NCI-H345 (cell line): ENCODE results near the gene CPA5.

Experiments
- DNase-seq: peaks from one replicate; lab custom pipeline; 2025; lab: John Stamatoyannopoulos, UW

The CPA5 gene

GRCh38 chr7:130379019-130379418 is 34.4 kb downstream of the CPA5 start:
- DNase-seq = no peak

DNA sequence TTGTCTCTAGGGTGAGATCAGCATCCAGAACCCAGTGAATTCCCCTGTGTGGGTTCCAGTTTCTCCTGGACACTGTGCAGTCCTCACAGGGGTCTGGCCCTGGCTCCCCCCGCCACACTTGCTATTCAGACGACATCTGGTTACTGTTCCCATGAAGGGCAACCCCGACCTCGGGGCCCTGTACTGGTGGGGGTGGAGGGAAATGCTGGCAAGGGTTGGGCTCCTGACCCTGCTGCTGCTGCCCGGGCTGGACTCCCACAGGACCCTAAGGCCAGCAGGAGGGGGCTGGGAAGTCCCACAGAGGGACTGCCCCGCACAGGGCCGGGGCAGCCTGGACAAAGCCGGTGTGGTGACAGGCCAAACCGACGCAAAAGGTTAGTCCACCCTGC is 34.9 kb downstream of the CPA5 start:
- no peak for DNase-seq

GRCh38 chr7:130379921-130380860 is 35.6 kb downstream of the CPA5 start, which contains the start of gene CPA1:
Gene CPA1 (plus strand): TSS chr7:130380494. CDS start chr7:130380521, 27 bp downstream.
- no peak for DNase-seq

- DNase-seq = no peak
Observed at GRCh38 chr7:130380861-130381455, 36.3 kb downstream of the CPA5 start.

GRCh38 chr7:130381468-130382312 is 37.1 kb downstream of the CPA5 start:
- no peak for DNase-seq

DNA sequence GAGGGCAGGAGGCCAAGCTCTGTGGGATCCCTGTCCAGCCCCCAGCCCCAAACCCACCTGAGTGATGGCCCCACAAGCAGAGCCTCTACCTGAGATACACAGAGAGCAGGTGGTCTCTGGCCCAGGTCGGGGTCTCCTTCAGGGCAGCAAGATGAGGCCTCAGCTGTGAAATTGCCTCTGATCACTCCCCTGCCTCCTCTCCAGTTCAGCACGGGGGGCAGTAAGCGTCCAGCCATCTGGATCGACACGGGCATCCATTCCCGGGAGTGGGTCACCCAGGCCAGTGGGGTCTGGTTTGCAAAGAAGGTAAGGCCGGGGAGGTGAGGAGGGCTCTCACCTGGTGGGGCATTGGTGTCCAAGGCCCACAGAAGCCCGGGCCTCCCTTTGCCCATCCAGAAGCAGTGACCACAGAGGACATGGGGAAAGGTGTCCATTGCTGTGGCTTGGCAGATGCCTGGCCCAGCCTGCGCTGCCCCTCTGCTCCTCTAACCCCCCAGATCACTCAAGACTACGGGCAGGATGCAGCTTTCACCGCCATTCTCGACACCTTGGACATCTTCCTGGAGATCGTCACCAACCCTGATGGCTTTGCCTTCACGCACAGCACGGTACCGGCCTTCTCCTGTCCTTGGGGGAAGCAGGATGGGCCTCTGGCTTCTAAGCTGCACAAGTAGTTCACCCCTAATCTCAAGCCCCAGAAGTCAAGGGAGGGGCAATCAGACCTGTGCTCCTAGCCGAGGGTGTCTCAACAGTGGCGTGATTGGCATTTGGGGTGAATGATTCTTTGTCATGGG is 38.8 kb downstream of the CPA5 start:
- no peak for DNase-seq

GRCh38 chr7:130384371-130384801 is 39.8 kb downstream of the CPA5 start:
- DNase-seq = no peak

DNA sequence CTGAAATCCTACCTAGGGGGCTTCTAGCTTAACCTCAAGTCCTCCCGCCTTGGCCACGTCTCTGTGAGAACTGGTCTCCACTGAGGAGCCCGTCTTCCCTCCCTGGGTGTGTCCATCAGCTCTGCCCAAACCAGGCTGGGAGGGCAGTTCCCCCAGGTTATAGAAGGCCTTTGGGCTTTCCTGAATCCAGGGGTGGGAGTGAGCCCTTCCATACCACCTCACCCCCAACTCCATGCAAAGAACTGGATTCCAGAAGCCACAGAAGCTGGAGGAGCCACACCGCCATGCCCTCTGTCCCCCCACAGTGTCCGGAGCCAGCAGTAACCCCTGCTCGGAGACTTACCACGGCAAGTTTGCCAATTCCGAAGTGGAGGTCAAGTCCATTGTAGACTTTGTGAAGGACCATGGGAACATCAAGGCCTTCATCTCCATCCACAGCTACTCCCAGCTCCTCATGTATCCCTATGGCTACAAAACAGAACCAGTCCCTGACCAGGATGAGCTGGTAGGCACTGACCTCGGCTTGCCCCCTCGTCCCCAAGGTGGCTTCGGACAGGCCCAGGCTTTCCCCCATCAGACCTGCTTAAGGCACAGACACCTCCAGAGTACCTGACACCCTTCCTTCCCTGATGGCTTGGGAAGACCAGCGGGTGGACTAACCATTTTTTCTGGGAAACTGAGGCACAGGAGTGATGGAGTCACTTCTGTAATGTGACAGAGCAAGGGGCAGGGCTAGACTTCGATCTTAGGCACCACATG is 40.4 kb downstream of the CPA5 start:
- no peak for DNase-seq

GRCh38 chr7:130385600-130386066 is 41.0 kb downstream of the CPA5 start:
- no peak for DNase-seq

DNA sequence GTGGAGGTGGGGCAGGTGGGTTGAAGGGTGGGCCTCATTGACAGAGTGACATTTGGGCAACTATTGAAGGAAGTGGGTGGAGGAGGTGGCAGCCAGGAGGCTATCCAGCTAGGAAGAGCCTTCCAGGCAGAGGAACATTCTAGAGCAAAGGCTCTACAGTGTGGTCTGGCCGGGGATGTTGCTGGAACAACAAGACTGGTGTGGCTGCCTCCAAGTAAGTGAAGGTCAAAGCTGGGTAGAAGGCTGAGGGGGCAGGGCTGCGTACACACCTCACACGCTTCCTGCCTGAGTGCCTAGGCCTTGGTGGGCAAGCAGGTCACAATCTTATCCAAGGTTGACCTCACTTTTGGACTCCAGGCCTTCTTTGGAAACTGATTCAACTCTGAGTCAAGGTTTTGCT is 42.3 kb downstream of the CPA5 start:
- no peak for DNase-seq

GRCh38 chr7:130387306-130387627 is 42.7 kb downstream of the CPA5 start:
- no peak for DNase-seq

DNA sequence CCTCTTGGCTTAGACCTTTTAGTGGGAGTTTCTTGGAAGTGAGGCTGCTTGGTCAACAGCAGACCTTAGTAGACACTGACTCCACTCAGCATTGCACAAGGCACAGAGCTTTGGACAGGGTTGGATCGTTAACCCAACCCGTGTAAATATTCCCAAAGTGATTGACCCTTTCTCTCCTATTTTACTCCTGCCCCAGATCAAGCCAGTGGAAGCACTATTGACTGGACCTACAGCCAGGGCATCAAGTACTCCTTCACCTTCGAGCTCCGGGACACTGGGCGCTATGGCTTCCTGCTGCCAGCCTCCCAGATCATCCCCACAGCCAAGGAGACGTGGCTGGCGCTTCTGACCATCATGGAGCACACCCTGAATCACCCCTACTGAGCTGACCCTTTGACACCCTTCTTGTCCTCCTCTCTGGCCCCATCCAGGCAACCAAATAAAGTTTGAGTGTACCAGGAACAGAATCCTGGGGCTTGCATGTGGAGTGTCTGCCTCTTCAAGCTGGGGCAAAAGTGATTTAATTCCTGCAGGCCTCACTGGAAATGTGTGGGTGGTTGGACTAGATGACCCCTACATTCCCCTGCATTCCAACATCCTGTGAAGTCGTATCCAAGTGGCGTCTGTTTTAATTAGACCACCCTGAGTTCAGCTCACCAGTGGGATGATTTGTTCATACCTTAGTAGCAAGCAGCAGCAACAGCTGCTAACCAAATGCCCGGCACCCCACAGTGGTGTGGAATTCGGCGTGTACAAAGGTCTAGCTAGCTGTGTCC is 43.2 kb downstream of the CPA5 start:
- DNase-seq = no peak

GRCh38 chr7:130388671-130389070 is 44.1 kb downstream of the CPA5 start:
- DNase-seq = no peak

DNA sequence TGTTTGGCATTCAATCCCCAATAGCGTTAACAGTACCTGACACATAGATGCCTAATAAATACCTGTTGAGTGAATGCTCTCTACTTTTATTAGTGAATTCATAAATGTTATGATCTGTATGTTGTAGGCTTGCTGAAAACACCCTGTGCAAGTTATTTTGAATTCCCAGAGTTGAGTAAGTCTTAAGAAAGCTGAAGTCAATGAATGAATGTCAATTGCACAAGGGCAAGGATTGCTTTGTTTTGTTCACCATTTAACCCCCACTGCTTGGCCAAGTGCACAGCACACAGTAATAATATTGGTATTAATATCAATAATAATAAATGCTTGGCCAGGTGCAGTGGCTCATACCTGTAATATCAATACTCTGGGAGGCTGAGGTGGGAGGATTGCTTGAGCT is 45.9 kb downstream of the CPA5 start:
- DNase-seq = no peak

DNA sequence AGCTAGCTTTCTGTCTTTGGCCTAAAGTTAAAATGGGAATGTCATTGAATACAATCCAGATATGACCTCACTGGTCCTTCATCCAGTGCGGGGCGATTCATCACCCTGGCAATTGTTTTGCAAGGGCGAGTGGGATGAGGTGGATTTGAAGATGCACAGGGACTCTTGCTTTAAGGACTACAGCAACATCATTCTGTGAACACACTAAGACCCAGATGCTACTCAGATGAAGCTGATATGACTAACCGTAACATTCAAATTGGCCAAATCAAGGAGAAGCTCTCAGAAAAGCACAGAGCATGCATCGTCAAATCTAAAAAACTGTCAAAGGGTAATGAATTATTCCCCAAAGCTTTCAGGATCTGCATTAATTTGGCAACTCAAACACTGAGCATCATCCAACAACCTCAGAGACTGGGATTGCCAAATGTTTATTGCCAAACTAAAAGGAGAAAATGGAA is 48.5 kb downstream of the CPA5 start:
- DNase-seq = no peak

- no peak for DNase-seq
Observed at GRCh38 chr7:130393841-130394411, 49.3 kb downstream of the CPA5 start.

- no peak for DNase-seq
Observed at GRCh38 chr7:130394421-130395195, 50.0 kb downstream of the CPA5 start.

DNA sequence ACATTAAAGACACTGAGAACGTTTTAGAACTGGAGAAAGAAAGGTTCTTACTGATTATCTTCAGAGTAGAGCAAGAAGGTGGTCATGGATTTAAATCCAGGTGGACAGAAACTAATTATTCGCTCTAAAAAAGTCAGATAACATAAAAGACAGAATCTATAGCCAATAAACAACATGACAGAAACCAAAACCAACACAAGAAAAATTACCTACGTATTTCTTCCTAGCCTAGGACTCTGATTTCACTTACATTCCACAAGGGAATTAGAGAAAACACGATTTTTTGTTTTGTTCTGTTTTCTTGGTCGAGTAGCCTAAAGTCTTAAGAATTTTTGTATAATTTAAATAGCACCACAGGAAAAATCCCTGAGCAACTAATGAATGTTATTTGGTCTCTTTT is 50.8 kb downstream of the CPA5 start:
- DNase-seq = no peak

DNA sequence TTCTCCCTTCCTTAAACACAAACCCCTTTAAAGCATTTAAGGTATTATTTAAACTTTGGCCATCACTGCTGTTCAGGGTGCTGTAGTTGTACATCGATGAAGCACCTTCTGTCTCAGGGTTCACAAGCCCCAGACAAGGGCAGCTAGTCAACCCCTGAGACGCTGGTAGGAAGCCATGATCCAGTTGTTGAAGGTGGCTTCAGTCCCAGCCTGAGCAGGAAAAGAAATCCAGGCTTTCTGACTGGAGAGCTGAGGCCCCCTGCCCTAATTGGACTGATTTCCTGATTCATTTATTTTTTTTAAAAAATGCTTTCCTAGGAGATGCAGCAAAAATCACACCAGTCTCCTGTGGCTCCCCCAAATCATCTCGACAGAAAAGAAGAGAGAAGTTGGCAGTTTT is 51.5 kb downstream of the CPA5 start:
- DNase-seq = no peak
